Upper lobe of left lung (tissue), 4 donors: ENCODE measurements around the gene CHSY3.

Experiments
- CTCF ChIP-seq, 6 experiments: fragments of 450-650 bp in 4 of 6; fragments of 200-600 bp in 2 of 6; sonication (generic) in 2 of 6; IDR thresholded peaks; one replicate each; pipeline ENCODE4 v1.5.1; 2016 to 2019; ENCODE audit warnings: antibody characterized with exemption in 6 of 6
- EP300 ChIP-seq, 4 donors: sonication (generic); formaldehyde crosslinking; IDR thresholded peaks; one replicate each; pipeline ENCODE4 v1.5.1; 2017; ENCODE audit warnings: antibody characterized with exemption in 4 of 4, control low read depth in 2 of 4
- POLR2A ChIP-seq, 4 donors: fragments of 450-650 bp; IDR thresholded peaks; one replicate each; pipeline ENCODE4 v1.5.1; 2016 to 2017; ENCODE audit warnings: antibody characterized with exemption in 4 of 4, mild to moderate bottlenecking in 2 of 4
- POLR2AphosphoS5 ChIP-seq, 2 donors: sonication (generic); formaldehyde crosslinking; IDR thresholded peaks; one replicate each; pipeline ENCODE4 v1.5.1; 2017; ENCODE audit warnings: antibody characterized with exemption in 2 of 2

GRCh38 chr5:129966071-129966470 lies 61.8 kb downstream of the CHSY3 start:
- TF ChIP-seq CTCF (IDR thresholded peaks at IDR 0.05), result no peak
- TF ChIP-seq POLR2AphosphoS5 (IDR thresholded peaks at IDR 0.05), result no peak
- TF ChIP-seq EP300 (IDR thresholded peaks at IDR 0.05), result no peak
- TF ChIP-seq POLR2A (IDR thresholded peaks at IDR 0.05), result no peak
